Measurements from ENCODE around the gene RNASE8.

DNA sequence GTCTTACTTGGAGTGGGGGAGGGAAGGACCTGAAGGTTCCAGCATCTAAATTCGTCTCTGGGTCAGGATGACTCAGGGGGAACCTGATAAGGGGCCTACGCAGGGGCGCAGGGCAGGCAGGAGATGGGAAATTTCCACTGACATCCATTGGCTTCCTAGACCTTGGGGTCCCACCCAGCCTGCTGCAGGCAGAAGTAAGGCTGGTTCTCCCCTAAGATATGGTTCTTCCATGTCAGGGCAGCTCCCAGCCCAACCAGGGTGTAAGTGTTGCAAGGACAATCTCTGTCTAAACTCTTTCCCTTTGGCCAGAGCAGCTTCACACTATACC lies 30.7 kb upstream of the RNASE8 start:
- TF ChIP-seq POLR2AphosphoS5 (IDR thresholded peaks at IDR 0.05; ENCODE audit: low read depth, low read length) = no peak
- no peak for TF ChIP-seq POLR2A (IDR thresholded peaks at IDR 0.05; ENCODE audit: low read depth, low read length)
- TF ChIP-seq TAF1 (IDR thresholded peaks at IDR 0.05; ENCODE audit: borderline replicate concordance, low read depth, low read length) = no peak
